Activated T-cell treated with anti-CD3 and anti-CD28 coated beads for 4 hours (primary cell): ENCODE data around the gene TMEM86A.

ENCODE experiments used
- DNase-seq: peaks from one replicate; pipeline ENCODE4 v3.0.0-alpha.2; 2020

TMEM86A gene

DNA sequence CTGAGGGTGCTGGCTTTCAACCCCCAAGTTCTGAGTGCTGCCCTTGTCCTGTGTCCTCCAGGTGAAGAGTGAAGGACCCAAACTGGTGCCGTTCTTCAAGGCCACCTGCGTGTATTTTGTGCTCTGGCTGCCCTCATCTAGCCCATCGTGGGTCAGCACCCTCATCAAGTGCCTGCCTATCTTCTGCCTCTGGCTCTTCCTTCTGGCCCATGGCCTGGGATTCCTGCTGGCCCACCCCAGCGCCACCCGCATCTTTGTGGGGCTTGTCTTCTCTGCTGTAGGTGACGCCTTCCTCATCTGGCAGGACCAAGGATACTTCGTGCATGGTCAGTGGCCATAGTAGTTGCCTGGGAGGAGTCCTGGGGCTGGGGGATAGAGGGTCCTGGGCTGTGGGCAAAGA, 2.3 kb downstream of the TMEM86A start:
- no peak for DNase-seq

DNA sequence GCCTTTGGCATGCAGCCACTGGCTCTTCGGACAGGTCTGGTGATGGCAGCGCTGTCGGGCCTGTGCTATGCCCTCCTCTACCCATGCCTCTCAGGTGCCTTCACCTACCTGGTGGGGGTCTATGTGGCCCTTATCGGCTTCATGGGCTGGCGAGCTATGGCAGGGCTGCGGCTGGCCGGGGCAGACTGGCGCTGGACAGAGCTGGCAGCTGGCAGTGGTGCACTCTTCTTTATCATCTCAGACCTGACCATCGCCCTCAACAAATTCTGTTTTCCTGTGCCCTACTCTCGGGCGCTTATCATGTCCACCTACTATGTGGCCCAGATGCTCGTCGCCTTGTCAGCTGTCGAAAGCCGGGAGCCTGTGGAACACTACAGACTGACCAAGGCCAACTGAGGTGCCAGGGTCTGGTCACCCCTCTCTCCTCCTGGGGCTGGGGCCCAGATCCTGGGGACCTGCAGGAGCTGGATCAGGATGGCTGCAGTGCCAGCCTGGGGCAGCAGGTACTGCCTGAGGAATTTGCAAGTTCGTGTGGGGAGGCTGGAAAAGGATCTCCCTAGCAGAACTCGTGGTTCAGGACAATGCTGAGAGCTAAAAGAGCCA, 3.1 kb downstream of the TMEM86A start:
- no peak for DNase-seq

DNA sequence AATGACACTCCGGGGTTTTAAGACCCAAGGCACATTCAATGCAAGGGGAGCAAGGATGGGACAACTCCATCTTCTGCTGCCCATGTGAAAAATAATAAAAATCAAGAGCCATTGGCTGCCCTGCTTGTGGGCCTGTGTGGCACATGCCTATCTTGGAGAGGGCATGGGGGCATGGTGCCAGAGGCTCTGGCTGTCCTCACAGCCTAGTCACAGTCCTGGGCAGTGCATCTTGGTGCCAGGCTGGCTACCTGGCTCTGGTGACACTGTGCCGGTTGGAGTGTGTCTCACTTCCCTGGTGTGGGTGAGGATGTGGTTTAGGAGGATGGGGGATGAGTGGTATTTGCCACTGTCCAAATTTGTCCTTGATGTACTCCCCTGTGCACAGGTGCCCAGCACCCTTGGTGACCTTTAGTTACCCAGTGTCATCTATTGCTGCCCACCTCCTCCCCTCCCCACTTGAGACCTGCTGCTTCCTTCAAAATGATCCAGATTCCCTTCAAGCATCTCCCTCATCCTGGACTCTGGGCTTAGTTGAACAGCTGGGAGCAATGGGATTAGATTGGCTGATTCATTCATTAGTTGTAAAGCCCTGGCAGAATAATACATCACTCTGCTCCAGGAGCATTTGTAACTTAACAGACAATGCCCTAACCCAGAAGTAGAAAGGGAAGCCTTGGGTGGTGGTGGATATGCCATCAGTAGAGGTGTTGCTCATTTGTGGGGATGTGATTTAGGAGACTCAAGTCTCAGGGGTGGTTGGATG, 4.6 kb downstream of the TMEM86A start:
- no peak for DNase-seq

DNA sequence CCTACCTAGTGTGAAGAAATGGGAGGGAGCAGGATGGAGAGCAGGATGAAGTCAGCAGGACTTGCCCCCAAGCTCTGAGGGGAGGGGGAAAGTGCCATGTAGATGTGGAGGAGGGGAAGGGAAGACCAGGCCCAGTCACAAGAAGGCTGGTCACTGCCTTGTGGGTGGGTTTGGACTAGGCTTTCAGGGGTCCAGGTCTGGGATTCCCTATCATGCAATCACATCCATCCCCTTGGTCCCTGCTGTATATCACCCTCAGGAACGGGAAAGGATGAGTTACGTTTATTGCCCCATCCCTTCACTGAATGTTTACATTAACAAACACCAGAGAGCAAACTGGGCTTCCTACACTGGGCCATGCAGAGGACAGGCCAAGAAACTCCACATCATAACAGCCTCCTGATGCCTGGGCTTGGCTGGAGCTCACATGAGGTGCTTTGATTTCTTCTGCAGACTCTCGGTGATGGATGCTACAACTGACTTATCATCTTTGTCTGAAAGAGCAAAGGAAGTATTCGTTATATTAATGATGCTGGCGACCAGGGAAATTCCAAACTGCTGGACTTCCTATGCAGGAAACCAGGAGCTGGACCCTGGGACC, 5.6 kb downstream of the TMEM86A start:
- no peak for DNase-seq

GRCh38 chr11:18704698-18705097, 6.1 kb downstream of the TMEM86A start:
- DNase-seq, result no peak

- no peak for DNase-seq
These were observed 7.2 kb downstream of the TMEM86A start for GRCh38 chr11:18705651-18706281.

DNA sequence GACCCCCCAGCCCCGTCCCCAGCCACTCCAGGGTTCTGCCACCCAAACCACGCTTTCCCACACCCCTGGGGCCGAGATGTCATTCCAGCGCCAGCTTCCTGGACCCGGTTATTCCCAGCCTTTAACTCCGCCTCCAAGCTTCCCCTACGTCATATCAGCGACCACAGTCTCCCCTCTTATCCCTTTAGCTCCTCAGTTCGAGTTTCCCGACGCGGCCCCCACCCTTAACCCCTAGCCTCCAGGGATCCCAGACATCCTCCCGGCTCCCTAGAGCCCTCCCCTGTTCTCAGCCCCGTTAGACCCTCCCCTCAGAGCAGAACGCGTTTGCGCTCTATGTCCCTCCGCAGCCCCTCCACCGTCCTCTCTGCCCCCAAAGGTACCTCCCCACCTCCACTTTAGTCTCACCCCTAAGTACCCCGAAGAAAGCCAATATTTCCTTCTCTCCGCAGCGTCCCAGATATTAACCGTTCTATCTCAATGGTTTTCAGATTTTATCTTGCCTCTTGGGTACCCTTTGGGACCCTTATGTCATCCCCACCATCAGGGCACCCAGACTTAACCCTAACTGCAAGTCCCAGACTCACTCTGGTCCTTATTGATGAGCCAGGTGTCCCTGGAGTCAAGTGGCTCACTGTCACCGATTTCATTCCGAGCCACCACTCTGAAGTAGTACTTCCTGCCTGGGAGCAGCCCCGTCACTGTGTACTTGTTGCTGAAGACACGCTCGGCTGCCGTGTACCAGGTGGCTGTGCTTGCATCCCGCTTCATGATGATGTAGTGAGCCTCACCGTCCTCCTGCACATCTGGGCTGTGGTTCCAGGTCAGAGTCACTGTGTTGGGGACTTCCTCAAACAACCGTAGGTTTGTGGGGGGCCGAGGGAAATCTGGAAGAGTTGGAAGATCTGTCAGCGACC, 8.0 kb downstream of the TMEM86A start:
- DNase-seq, result peak; percentile 38

- DNase-seq, result no peak
These were observed 9.3 kb downstream of the TMEM86A start for GRCh38 chr11:18707811-18708340.

DNA sequence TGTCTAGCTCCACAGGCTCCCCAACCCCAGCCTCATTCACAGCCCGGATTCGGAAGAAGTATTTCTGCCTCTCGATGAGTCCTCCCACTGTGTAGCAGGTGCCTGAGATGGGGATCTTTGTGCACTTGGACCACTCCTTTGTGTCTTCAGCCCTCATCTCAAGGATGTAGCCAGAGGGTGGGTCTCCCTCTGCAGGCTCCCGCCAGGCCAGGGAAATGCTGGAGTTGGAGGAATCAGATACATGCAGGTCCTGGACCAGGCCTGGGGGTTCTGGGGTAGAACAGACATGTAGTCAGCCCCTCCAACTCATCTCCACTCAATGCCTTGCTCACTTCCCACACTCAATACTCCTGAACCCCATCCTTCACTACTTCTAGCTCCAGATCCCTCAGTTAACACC, 10.8 kb downstream of the TMEM86A start:
- DNase-seq, result no peak

- DNase-seq, result no peak
These were observed 12.0 kb downstream of the TMEM86A start for GRCh38 chr11:18710545-18710944.

DNA sequence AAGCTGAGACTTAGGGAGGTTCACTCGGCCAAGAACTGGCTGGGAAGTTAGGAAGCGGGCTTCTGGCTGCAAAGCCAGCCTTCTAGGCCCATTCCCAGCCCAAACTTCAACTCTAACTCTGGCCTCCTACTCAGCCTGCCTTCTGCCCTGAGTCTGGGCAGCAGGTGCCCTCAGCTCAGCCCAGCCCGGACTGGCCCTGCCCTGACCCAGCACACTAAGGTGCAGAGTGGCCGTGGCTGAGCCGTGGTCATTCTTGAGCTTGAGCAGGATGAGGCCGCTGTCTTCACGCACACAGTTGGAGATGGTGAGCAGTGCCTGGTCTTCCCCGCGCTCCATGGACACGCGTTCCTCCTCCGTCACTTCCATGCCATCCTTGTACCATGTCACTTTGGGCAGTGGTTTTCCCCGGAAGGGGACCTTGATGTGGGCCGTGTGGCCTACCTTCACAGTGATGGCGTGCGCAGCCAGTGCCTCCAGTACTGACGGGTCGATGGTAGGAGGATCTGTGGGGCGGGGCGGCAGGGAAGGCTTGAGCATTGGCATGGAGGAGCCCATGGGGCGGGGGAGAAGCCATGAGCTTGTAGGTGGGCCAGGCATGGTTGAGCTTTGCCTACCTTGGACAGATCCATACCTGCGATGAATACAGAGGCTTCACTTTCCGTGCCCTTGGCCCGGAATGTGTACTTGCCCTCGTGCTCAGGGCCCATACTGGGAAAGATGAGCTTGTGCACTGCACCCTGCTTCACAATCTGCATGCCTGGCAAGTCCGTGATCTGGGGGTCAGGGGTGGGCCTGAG, 15.3 kb downstream of the TMEM86A start:
- DNase-seq, result no peak

- DNase-seq, result no peak
These were observed 15.8 kb downstream of the TMEM86A start for GRCh38 chr11:18714443-18714780.

DNA sequence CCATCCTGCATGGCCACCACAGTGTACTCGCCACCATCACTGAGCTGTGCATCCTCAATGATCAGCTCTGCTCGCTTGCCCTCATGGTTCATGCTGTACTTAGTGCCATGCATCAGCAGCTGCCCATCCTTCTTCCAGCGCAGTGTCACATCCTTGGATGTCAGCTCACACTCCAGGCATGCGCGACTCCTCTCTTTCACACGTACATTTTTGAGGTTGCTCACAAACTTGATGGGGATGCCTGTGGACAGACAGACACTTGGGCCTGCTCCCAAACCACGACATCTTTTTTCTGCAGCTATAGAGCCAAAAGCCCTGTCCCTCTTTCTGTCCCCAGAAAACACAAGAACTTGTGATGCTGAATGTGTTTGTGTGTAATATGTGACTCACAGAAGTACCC, 16.9 kb downstream of the TMEM86A start:
- no peak for DNase-seq

- DNase-seq, result no peak
These were observed 21.7 kb downstream of the TMEM86A start for GRCh38 chr11:18720091-18720807.

DNA sequence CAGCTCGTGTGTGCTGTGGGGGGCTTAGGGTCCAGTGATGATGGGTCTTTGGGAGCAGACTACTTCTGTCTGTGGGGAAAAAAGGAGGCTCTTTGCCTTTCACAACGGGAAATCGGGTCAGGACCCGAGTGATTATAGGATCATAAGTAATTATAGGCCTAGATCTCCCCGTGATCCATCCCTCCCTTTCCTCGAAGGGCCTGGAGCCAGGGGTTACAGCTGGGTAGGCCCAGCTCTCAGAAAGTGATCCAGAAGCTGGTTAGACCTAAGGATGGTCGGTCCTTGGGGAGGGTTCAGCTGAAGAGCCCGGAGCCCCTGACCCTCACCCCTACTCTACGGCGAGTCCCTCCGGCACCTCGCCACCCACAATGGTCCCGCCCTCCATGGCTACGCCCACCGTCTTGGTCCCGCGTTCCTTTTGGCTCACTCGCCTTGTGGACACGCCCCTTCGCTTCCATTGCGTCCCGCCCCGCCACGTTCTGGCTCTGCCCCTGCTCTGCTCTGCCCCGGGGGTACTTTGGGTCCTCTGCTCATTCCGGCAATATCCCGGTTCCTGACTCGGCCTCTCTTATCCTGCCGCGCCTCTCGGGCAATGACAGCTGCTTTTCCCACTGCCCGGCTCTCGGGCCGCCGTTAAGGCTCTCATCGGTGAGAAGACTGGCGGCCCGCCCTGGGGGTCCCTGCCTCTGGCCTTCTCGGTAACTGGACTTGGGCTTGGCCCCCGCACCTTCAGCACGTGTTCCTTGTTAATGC, 22.4 kb downstream of the TMEM86A start:
- DNase-seq, result peak; percentile 79

- peak; percentile 48 for DNase-seq
These were observed 23.1 kb downstream of the TMEM86A start for GRCh38 chr11:18721561-18722292.

DNA sequence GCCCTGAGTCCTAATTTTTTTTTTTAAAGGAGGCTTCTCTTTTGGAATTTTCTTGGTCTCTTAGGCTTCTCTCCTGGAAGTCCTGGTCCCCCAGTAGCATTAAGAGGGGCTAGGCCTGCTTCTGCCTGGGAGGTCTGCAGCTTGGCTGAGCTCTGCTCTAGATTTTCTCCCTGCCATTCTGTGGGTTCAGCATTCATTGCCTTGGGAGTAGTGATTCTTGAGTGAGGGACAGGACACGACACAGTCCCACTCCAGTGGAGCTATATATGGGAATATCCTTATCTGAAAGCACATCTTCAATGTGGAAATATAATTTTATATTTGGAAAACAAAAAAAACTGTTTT, 23.7 kb downstream of the TMEM86A start:
- no peak for DNase-seq

DNA sequence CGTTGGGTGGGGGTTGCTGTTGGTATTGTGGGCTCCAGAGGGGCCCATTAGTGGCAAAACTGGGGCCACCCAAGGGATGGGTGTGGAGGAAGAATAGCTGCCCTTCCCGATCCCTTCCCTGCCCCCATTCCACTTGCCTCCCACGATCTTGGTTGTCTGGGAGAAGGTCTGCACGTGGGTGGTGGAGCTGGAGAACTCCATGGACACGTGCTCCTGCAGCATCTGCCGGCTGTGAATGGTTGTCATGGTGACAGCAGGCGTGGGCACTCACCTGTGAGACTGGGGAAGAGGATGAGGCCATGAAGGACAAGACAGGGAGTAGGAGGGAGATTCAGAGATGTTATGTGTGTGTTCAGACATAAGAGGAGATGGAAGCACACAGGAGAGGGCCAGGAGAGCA, 25.4 kb downstream of the TMEM86A start:
- DNase-seq, result no peak

- no peak for DNase-seq
These were observed 27.5 kb downstream of the TMEM86A start, which contains the start of gene IGSF22 for GRCh38 chr11:18726040-18726439. TSS of gene IGSF22 (minus strand) at chr11:18726188. CDS start at chr11:18724236, 1,952 bp downstream.
